Activated CD8-positive, alpha-beta T cell treated with anti-CD3 and anti-CD28 coated beads for 36 hours (primary cell): ENCODE data around the gene GALNT1. TPM values are rescaled to one million over a fixed set of nuclear protein-coding genes. Genes with fewer than 3 reads are reported as not detected.

Source experiments
- ATAC-seq: fragments of 200-7000 bp; cut with Tn5 transposase; one replicate; pipeline ENCODE4 v1.10.0; 2021; ENCODE audit warnings: mild to moderate bottlenecking, moderate library complexity
- CTCF ChIA-PET: fragments of 350-600 bp; sonication (Branson Sonifier 250); formaldehyde crosslinking; loops from one replicate; lab custom pipeline; 2021; ENCODE audit warnings: antibody characterized with exemption; lab: Charles Lee
- POLR2A ChIA-PET: fragments of 350-600 bp; sonication (Branson Sonifier 250); formaldehyde crosslinking; loops from one replicate; lab custom pipeline; 2021; ENCODE audit warnings: antibody characterized with exemption; lab: Charles Lee
- DNase-seq: peaks from one replicate; pipeline ENCODE4 v3.0.0-alpha.2; 2020
- H3K27ac Mint-ChIP-seq: one replicate; pipeline ENCODE4 v1.8.0; 2021; ENCODE audit warnings: mild to moderate bottlenecking, mixed read lengths
- H3K27me3 Mint-ChIP-seq: one replicate; pipeline ENCODE4 v1.8.0; 2021; ENCODE audit warnings: mixed read lengths
- H3K36me3 Mint-ChIP-seq: one replicate; pipeline ENCODE4 v1.8.0; 2021; ENCODE audit warnings: low read depth, mixed read lengths
- H3K4me1 Mint-ChIP-seq: one replicate; pipeline ENCODE4 v1.8.0; 2021; ENCODE audit warnings: low read depth, mixed read lengths
- H3K4me3 Mint-ChIP-seq: one replicate; pipeline ENCODE4 v1.8.0; 2021; ENCODE audit warnings: mild to moderate bottlenecking, moderate library complexity, mixed read lengths
- H3K9me3 Mint-ChIP-seq: one replicate; pipeline ENCODE4 v1.8.0; 2021; ENCODE audit warnings: mixed read lengths
- intact Hi-C: fragments of 100-400 bp; cut with micrococcal nuclease; formaldehyde crosslinking; loops from one replicate; pipeline ENCODE4 v1.10.0; 2022
- total RNA-seq, 2 experiments: library from RNA; stranded (reverse); gene quantifications; one replicate each; pipeline ENCODE4 v1.2.3, GENCODE V29; 2021
- TF ChIP-seq, protein P1 (sequence below): fragments of 200-600 bp; IDR thresholded peaks from one replicate; pipeline ENCODE4 v1.8.0; 2022; ENCODE audit warnings: antibody characterized with exemption, mild to moderate bottlenecking

The GALNT1 gene
- total RNA-seq, 2 experiments from 2014 or later = 38.2 to 38.8 TPM

GRCh38 chr18:35729991-35730668, 148.6 kb downstream of the GALNT1 start:
- H3K4me1 Mint-ChIP-seq = no peaks in the 10 kb centered on the region
- ChIA-PET CTCF (no interaction called here), POLR2A (no interaction called here)
- ATAC-seq (no peak), DNase-seq (no peak)
- TF ChIP-seq, protein P1, sequence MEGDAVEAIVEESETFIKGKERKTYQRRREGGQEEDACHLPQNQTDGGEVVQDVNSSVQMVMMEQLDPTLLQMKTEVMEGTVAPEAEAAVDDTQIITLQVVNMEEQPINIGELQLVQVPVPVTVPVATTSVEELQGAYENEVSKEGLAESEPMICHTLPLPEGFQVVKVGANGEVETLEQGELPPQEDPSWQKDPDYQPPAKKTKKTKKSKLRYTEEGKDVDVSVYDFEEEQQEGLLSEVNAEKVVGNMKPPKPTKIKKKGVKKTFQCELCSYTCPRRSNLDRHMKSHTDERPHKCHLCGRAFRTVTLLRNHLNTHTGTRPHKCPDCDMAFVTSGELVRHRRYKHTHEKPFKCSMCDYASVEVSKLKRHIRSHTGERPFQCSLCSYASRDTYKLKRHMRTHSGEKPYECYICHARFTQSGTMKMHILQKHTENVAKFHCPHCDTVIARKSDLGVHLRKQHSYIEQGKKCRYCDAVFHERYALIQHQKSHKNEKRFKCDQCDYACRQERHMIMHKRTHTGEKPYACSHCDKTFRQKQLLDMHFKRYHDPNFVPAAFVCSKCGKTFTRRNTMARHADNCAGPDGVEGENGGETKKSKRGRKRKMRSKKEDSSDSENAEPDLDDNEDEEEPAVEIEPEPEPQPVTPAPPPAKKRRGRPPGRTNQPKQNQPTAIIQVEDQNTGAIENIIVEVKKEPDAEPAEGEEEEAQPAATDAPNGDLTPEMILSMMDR = no peak
- H3K4me3 Mint-ChIP-seq = no peak overlapping the region
- H3K9me3 Mint-ChIP-seq = peaks cover 4% of the 10 kb centered on the region
- no peaks in the 10 kb centered on the region for H3K36me3 Mint-ChIP-seq
- intact Hi-C loops = no loop called here
- H3K27me3 Mint-ChIP-seq = peaks cover 2% of the 10 kb centered on the region
- no peak overlapping the region for H3K27ac Mint-ChIP-seq

DNA sequence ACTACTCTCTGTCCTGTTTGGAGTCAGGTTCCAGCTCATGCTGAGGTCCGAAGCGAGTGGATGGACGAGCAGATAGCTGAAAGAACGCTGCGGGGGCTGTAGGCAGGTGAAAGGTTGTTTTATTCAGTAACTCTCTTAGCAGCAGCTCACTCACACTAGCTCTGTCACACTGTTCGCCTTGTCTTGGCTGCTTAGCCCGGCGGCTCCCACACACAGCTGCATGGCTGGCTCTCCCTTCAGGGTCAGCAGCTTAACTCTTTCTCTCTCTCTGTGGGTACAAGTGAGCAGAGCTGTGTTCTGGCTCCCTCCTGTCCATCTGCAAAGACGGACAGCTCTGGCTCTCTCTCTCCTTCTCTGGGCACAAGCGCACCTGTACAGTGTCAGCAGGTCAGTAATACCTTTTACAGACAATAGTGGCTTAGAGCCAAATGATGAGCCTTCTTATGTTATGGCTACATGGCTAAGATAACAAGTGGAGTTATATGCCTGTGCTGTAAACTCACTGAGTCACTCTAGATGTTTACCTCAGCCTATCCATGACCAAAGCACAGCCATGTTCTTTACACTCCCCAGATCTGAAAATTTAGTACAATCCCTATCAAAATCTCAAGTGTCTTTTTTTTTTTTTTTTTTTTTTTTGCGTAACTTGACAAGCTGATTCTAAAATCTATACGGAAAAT, 149.3 kb downstream of the GALNT1 start:
- intact Hi-C loops = no loop called here
- CTCF ChIA-PET = no interaction called here
- Mint-ChIP-seq H3K36me3 (no peaks in the 10 kb centered on the region), H3K9me3 (peaks cover 4% of the 10 kb centered on the region), H3K27ac (no peak overlapping the region), H3K4me3 (no peak overlapping the region), H3K4me1 (no peaks in the 10 kb centered on the region), H3K27me3 (peaks cover 2% of the 10 kb centered on the region)
- DNase-seq (no peak), ATAC-seq (no peak)
- POLR2A ChIA-PET = no interaction called here
- TF ChIP-seq, protein P1 = no peak

DNA sequence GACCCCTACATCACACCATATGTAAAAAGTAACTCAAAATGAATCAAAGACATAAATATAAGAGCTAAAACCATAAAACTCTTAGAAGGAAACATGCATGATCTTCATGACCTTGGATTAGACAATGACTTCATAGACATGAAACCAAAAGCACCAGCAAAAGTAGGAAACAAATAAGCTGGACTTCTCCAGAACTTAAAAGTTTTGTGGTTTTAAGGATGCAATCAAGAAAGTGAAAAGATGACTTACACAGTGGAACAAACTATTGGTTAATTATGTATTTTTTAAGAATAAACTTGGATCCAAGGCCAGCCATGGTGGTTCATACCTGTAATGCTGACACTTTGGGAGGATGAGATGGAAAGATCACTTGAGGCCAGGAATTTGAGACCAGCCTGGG, 150.2 kb downstream of the GALNT1 start:
- no peak overlapping the region for H3K4me3 Mint-ChIP-seq
- ChIA-PET POLR2A (no interaction called here), CTCF (interaction anchor here (2.1 kb wide), 1 partner anchor 24 kb away, joined by 7 read pairs; no protein-coding TSS in a partner anchor)
- H3K27ac Mint-ChIP-seq = no peak overlapping the region
- H3K4me1 Mint-ChIP-seq = no peaks in the 10 kb centered on the region
- H3K36me3 Mint-ChIP-seq = no peaks in the 10 kb centered on the region
- ATAC-seq (no peak), DNase-seq (no peak)
- TF ChIP-seq, protein P1 = no peak
- intact Hi-C loops = no loop called here
- H3K9me3 Mint-ChIP-seq = peaks cover 4% of the 10 kb centered on the region
- no peaks in the 10 kb centered on the region for H3K27me3 Mint-ChIP-seq

DNA sequence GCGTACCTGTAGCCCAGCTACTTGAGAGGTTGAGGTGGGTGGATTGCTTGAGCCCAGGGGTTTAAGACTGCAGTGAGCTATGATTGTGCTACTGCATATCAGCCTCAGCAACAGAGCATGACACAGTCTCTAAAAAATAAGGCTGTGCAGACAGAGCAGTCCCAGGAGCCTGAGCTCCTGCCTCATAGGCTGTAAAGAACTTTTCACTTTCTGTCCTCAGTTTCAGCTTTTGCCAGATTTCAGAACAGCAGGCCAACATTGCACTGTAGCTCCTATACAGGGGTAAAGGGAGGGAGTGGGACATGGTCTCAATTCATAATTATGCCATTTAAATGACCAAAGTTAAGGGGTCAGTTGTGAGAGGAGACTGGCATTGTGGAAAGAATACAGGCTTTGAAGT, 150.6 kb downstream of the GALNT1 start:
- no peak for ATAC-seq

More for the DNA sequence above, 150.6 kb downstream of the GALNT1 start:
- intact Hi-C loops = no loop called here
- H3K4me1 Mint-ChIP-seq = no peaks in the 10 kb centered on the region
- ChIA-PET CTCF (interaction anchor here (2.1 kb wide), 1 partner anchor 24 kb away, joined by 7 read pairs; no protein-coding TSS in a partner anchor), POLR2A (no interaction called here)
- no peak overlapping the region for H3K4me3 Mint-ChIP-seq
- H3K9me3 Mint-ChIP-seq = peaks cover 4% of the 10 kb centered on the region
- no peaks in the 10 kb centered on the region for H3K27me3 Mint-ChIP-seq
- no peak for DNase-seq
- H3K36me3 Mint-ChIP-seq = no peaks in the 10 kb centered on the region
- TF ChIP-seq, protein P1 = no peak
- H3K27ac Mint-ChIP-seq = no peak overlapping the region
